Activated effector memory CD4-positive, alpha-beta T cell treated with anti-CD3 and anti-CD28 coated beads, Interleukin-2, amount 50 U/mL, for 16 hours (primary cell): ENCODE data around the gene BID.

Experiments used
- DNase-seq: peaks from one replicate; pipeline ENCODE4 v3.0.0-alpha.2; 2020

Gene BID

GRCh38 chr22:17774206-17774925, at the start of gene BID:
TSS of gene BID (minus strand) at chr22:17774469. CDS start at chr22:17750116, 24,353 bp downstream.
- DNase-seq, result peak; percentile 83

- DNase-seq, result no peak
Measured at GRCh38 chr22:17823964-17824363, 49.7 kb upstream of the BID start.

- DNase-seq, result no peak
Measured at GRCh38 chr22:17823226-17823625, 49.0 kb upstream of the BID start.

- no peak for DNase-seq
Measured at GRCh38 chr22:17822087-17822486, 47.8 kb upstream of the BID start.

- no peak for DNase-seq
Measured at GRCh38 chr22:17820879-17821439, 46.7 kb upstream of the BID start.

GRCh38 chr22:17818649-17819048, 44.4 kb upstream of the BID start:
- DNase-seq, result no peak

GRCh38 chr22:17818180-17818579, 43.9 kb upstream of the BID start:
- no peak for DNase-seq

GRCh38 chr22:17817511-17818065, 43.3 kb upstream of the BID start:
- no peak for DNase-seq

- DNase-seq, result no peak
Measured at GRCh38 chr22:17817079-17817478, 42.8 kb upstream of the BID start.

GRCh38 chr22:17816649-17817048, 42.4 kb upstream of the BID start:
- DNase-seq, result no peak

- no peak for DNase-seq
Measured at GRCh38 chr22:17815703-17816254, 41.5 kb upstream of the BID start.

- DNase-seq, result no peak
Measured at GRCh38 chr22:17814830-17815229, 40.6 kb upstream of the BID start.

- DNase-seq, result no peak
Measured at GRCh38 chr22:17814084-17814483, 39.8 kb upstream of the BID start.

GRCh38 chr22:17811119-17811518, 36.9 kb upstream of the BID start:
- DNase-seq, result no peak

GRCh38 chr22:17810570-17811116, 36.4 kb upstream of the BID start:
- DNase-seq, result no peak

- no peak for DNase-seq
Measured at GRCh38 chr22:17808693-17809403, 34.6 kb upstream of the BID start.

GRCh38 chr22:17807578-17808410, 33.5 kb upstream of the BID start:
- DNase-seq, result no peak

GRCh38 chr22:17807086-17807485, 32.8 kb upstream of the BID start:
- no peak for DNase-seq

GRCh38 chr22:17806437-17806836, 32.2 kb upstream of the BID start:
- DNase-seq, result no peak

GRCh38 chr22:17804331-17805080, 30.2 kb upstream of the BID start:
- DNase-seq, result no peak

GRCh38 chr22:17803609-17804270, 29.5 kb upstream of the BID start:
- no peak for DNase-seq
